SIG-M5 treated with dmso at 0.1 percent for 504 hours (cell line): ENCODE data around the gene DNAH17.
"Not testable (repeated sequence)": the region's sequence is repeated elsewhere in the genome, so short reads cannot be mapped to it uniquely, and the experiment has no call there.

Experiments used
- DNase-seq: peaks from one replicate; lab custom pipeline; 2025; ENCODE audit not compliant: unreplicated experiment; lab: John Stamatoyannopoulos, UW

DNAH17 gene

GRCh38 chr17:78524870-78525510, 52.2 kb downstream of the DNAH17 start:
- no peak for DNase-seq

GRCh38 chr17:78523934-78524655, 53.1 kb downstream of the DNAH17 start:
- no peak for DNase-seq

GRCh38 chr17:78522031-78522809, 55.0 kb downstream of the DNAH17 start:
- DNase-seq, result no peak

GRCh38 chr17:78517421-78517820, 59.8 kb downstream of the DNAH17 start:
- no peak for DNase-seq

- DNase-seq, result no peak
Measured at GRCh38 chr17:78515480-78515879, 61.7 kb downstream of the DNAH17 start.

GRCh38 chr17:78514521-78514920, 62.7 kb downstream of the DNAH17 start:
- no peak for DNase-seq

- DNase-seq, result no peak
Measured at GRCh38 chr17:78512976-78513375, 64.2 kb downstream of the DNAH17 start.

- no peak for DNase-seq
Measured at GRCh38 chr17:78510141-78511075, 66.8 kb downstream of the DNAH17 start.

GRCh38 chr17:78507526-78507925, 69.7 kb downstream of the DNAH17 start:
- DNase-seq, result no peak

GRCh38 chr17:78506454-78507309, 70.5 kb downstream of the DNAH17 start:
- no peak for DNase-seq

- DNase-seq, result no peak
Measured at GRCh38 chr17:78504156-78504925, 72.9 kb downstream of the DNAH17 start.

- not testable (repeated sequence) for DNase-seq
Measured at GRCh38 chr17:78503388-78503787, 73.8 kb downstream of the DNAH17 start.

GRCh38 chr17:78502611-78503148, 74.5 kb downstream of the DNAH17 start:
- DNase-seq, result no peak

GRCh38 chr17:78501241-78502036, 75.8 kb downstream of the DNAH17 start:
- peak; percentile 6 for DNase-seq

- no peak for DNase-seq
Measured at GRCh38 chr17:78500806-78501205, 76.4 kb downstream of the DNAH17 start.

- no peak for DNase-seq
Measured at GRCh38 chr17:78499715-78500540, 77.3 kb downstream of the DNAH17 start.

- no peak for DNase-seq
Measured at GRCh38 chr17:78498848-78499247, 78.3 kb downstream of the DNAH17 start.
